ENCODE results near the gene RAX2.

Gene RAX2

GRCh38 chr19:3730457-3730958 is 41.5 kb downstream of the RAX2 start:
- Mint-ChIP-seq H3K4me3 (no peak overlapping the region), H3K36me3 (ENCODE audit: low read depth) (no peaks in the 10 kb centered on the region), H3K27me3 (peaks cover 11% of the 10 kb centered on the region), H3K27ac (no peak overlapping the region), H3K4me1 (ENCODE audit: low read depth) (no peaks in the 10 kb centered on the region), H3K9me3 (no peaks in the 10 kb centered on the region)
- intact Hi-C loops (cut with micrococcal nuclease), result no loop called here

- H3K27me3 Mint-ChIP-seq, result peaks cover 53% of the 10 kb centered on the region
- intact Hi-C loops (cut with micrococcal nuclease), result no loop called here
- H3K4me3 Mint-ChIP-seq, result no peak overlapping the region
- no peak overlapping the region for H3K27ac Mint-ChIP-seq
- no peaks in the 10 kb centered on the region for H3K4me1 Mint-ChIP-seq (ENCODE audit: low read depth)
- no peaks in the 10 kb centered on the region for H3K36me3 Mint-ChIP-seq (ENCODE audit: low read depth)
- no peaks in the 10 kb centered on the region for H3K9me3 Mint-ChIP-seq
Observed at GRCh38 chr19:3725640-3726310, 46.3 kb downstream of the RAX2 start.

GRCh38 chr19:3725121-3725520 is 46.9 kb downstream of the RAX2 start:
- Mint-ChIP-seq H3K4me1 (ENCODE audit: low read depth) (no peaks in the 10 kb centered on the region), H3K27ac (no peak overlapping the region), H3K4me3 (no peak overlapping the region), H3K27me3 (peaks cover 59% of the 10 kb centered on the region), H3K9me3 (no peaks in the 10 kb centered on the region), H3K36me3 (ENCODE audit: low read depth) (no peaks in the 10 kb centered on the region)
- intact Hi-C loops (cut with micrococcal nuclease), result no loop called here

- H3K9me3 Mint-ChIP-seq, result no peaks in the 10 kb centered on the region
Observed at GRCh38 chr19:3723883-3724282, 48.1 kb downstream of the RAX2 start.

GRCh38 chr19:3723110-3723488 is 48.9 kb downstream of the RAX2 start:
- Mint-ChIP-seq H3K27ac (no peak overlapping the region), H3K4me3 (no peak overlapping the region), H3K27me3 (peaks cover 71% of the 10 kb centered on the region), H3K4me1 (ENCODE audit: low read depth) (no peaks in the 10 kb centered on the region), H3K9me3 (no peaks in the 10 kb centered on the region), H3K36me3 (ENCODE audit: low read depth) (no peaks in the 10 kb centered on the region)
- intact Hi-C loops (cut with micrococcal nuclease), result no loop called here

More at GRCh38 chr19:3723883-3724282, 48.1 kb downstream of the RAX2 start:
- peaks cover 70% of the 10 kb centered on the region for H3K27me3 Mint-ChIP-seq
- H3K36me3 Mint-ChIP-seq (ENCODE audit: low read depth), result no peaks in the 10 kb centered on the region
- intact Hi-C loops (cut with micrococcal nuclease), result no loop called here
- no peak overlapping the region for H3K27ac Mint-ChIP-seq
- H3K4me3 Mint-ChIP-seq, result no peak overlapping the region
- no peaks in the 10 kb centered on the region for H3K4me1 Mint-ChIP-seq (ENCODE audit: low read depth)

GRCh38 chr19:3722443-3723109 is 49.5 kb downstream of the RAX2 start:
- Mint-ChIP-seq H3K27me3 (peaks cover 71% of the 10 kb centered on the region), H3K36me3 (ENCODE audit: low read depth) (no peaks in the 10 kb centered on the region), H3K27ac (no peak overlapping the region), H3K4me3 (no peak overlapping the region), H3K4me1 (ENCODE audit: low read depth) (no peaks in the 10 kb centered on the region), H3K9me3 (no peaks in the 10 kb centered on the region)
- intact Hi-C loops (cut with micrococcal nuclease), result no loop called here

GRCh38 chr19:3721887-3722442 is 50.1 kb downstream of the RAX2 start:
- H3K27ac Mint-ChIP-seq, result no peak overlapping the region
- intact Hi-C loops (cut with micrococcal nuclease), result no loop called here
- H3K9me3 Mint-ChIP-seq, result no peaks in the 10 kb centered on the region
- H3K4me3 Mint-ChIP-seq, result no peak overlapping the region
- no peaks in the 10 kb centered on the region for H3K36me3 Mint-ChIP-seq (ENCODE audit: low read depth)
- peaks cover 71% of the 10 kb centered on the region for H3K27me3 Mint-ChIP-seq
- H3K4me1 Mint-ChIP-seq (ENCODE audit: low read depth), result no peaks in the 10 kb centered on the region

- H3K27ac Mint-ChIP-seq, result peak overlapping the region; percentile 30
- H3K9me3 Mint-ChIP-seq, result no peaks in the 10 kb centered on the region
- no peaks in the 10 kb centered on the region for H3K36me3 Mint-ChIP-seq (ENCODE audit: low read depth)
- H3K4me3 Mint-ChIP-seq, result peak overlapping the region; percentile 27
- H3K4me1 Mint-ChIP-seq (ENCODE audit: low read depth), result no peaks in the 10 kb centered on the region
- peaks cover 72% of the 10 kb centered on the region for H3K27me3 Mint-ChIP-seq
- intact Hi-C loops (cut with micrococcal nuclease), result no loop called here
Observed at GRCh38 chr19:3721131-3721886, 50.7 kb downstream of the RAX2 start.

GRCh38 chr19:3720349-3720917 is 51.6 kb downstream of the RAX2 start:
- Mint-ChIP-seq H3K27me3 (peaks cover 67% of the 10 kb centered on the region), H3K36me3 (ENCODE audit: low read depth) (no peaks in the 10 kb centered on the region), H3K4me3 (no peak overlapping the region), H3K4me1 (ENCODE audit: low read depth) (no peaks in the 10 kb centered on the region), H3K27ac (peak overlapping the region; percentile 30), H3K9me3 (no peaks in the 10 kb centered on the region)
- intact Hi-C loops (cut with micrococcal nuclease), result no loop called here

- H3K27ac Mint-ChIP-seq, result no peak overlapping the region
- H3K36me3 Mint-ChIP-seq (ENCODE audit: low read depth), result no peaks in the 10 kb centered on the region
- H3K4me1 Mint-ChIP-seq (ENCODE audit: low read depth), result no peaks in the 10 kb centered on the region
- H3K9me3 Mint-ChIP-seq, result no peaks in the 10 kb centered on the region
- H3K4me3 Mint-ChIP-seq, result no peak overlapping the region
- peaks cover 63% of the 10 kb centered on the region for H3K27me3 Mint-ChIP-seq
- intact Hi-C loops (cut with micrococcal nuclease), result no loop called here
Observed at GRCh38 chr19:3719868-3720267, 52.2 kb downstream of the RAX2 start.
